ENCODE measurements around the gene ZNF71.
A peak's percentile ranks its signal among the peaks of the same experiment; 100 is the strongest.

GRCh38 chr19:56660381-56661107, 65.4 kb downstream of the ZNF71 start:
- TF ChIP-seq CTCF (optimal IDR thresholded peaks at IDR 0.05 in 1 of 3, IDR thresholded peaks at IDR 0.05 in 1 of 3, conservative IDR thresholded peaks at IDR 0.05 in 1 of 3; ENCODE audit: extremely low read depth in 1 of 3, insufficient read depth in 2 of 3, low read length in 3 of 3): peak in 2 of 3 experiments; percentile 12 to 22
- no peak for TF ChIP-seq EZH2 (IDR thresholded peaks at IDR 0.05; ENCODE audit: low read length)

Measured in keratinocyte (primary cell).